Right forelimb (tissue), 1 donor: ENCODE data around the gene COL5A1.
A peak's percentile ranks its signal among the peaks of the same experiment; 100 is the strongest.

ENCODE experiments used
- DNase-seq: peaks from one replicate; pipeline ENCODE4 v3.0.0-alpha.2; 2018

COL5A1 gene

GRCh38 chr9:134796882-134797281 is 155.3 kb downstream of the COL5A1 start:
- DNase-seq = no peak

- DNase-seq = no peak
Measured at GRCh38 chr9:134800791-134801339, 159.3 kb downstream of the COL5A1 start.

GRCh38 chr9:134802216-134802795 is 160.7 kb downstream of the COL5A1 start:
- no peak for DNase-seq

- DNase-seq = no peak
Measured at GRCh38 chr9:134804871-134805270, 163.3 kb downstream of the COL5A1 start.

- DNase-seq = peak; percentile 84
Measured at GRCh38 chr9:134807716-134808446, 166.3 kb downstream of the COL5A1 start.

GRCh38 chr9:134808447-134808792 is 166.8 kb downstream of the COL5A1 start:
- DNase-seq = no peak

GRCh38 chr9:134809292-134809691 is 167.7 kb downstream of the COL5A1 start:
- no peak for DNase-seq

GRCh38 chr9:134809826-134810225 is 168.2 kb downstream of the COL5A1 start:
- DNase-seq = no peak

- no peak for DNase-seq
Measured at GRCh38 chr9:134811079-134811672, 169.6 kb downstream of the COL5A1 start.

- DNase-seq = no peak
Measured at GRCh38 chr9:134811673-134812342, 170.2 kb downstream of the COL5A1 start.

GRCh38 chr9:134812343-134812673 is 170.7 kb downstream of the COL5A1 start:
- no peak for DNase-seq

GRCh38 chr9:134813841-134814240 is 172.2 kb downstream of the COL5A1 start:
- DNase-seq = no peak

GRCh38 chr9:134814598-134815215 is 173.1 kb downstream of the COL5A1 start:
- DNase-seq = no peak

GRCh38 chr9:134815435-134816214 is 174.0 kb downstream of the COL5A1 start:
- no peak for DNase-seq

GRCh38 chr9:134816264-134816663 is 174.7 kb downstream of the COL5A1 start:
- DNase-seq = no peak

GRCh38 chr9:134818000-134818568 is 176.5 kb downstream of the COL5A1 start:
- DNase-seq = no peak

GRCh38 chr9:134818591-134818990 is 177.0 kb downstream of the COL5A1 start:
- no peak for DNase-seq

GRCh38 chr9:134820901-134821300 is 179.3 kb downstream of the COL5A1 start:
- DNase-seq = no peak

GRCh38 chr9:134822541-134822940 is 180.9 kb downstream of the COL5A1 start:
- DNase-seq = no peak

- no peak for DNase-seq
Measured at GRCh38 chr9:134823623-134824022, 182.0 kb downstream of the COL5A1 start.

GRCh38 chr9:134824583-134824982 is 183.0 kb downstream of the COL5A1 start:
- DNase-seq = no peak

GRCh38 chr9:134825025-134825424 is 183.4 kb downstream of the COL5A1 start:
- no peak for DNase-seq
